Right atrium auricular region (tissue), 2 donors: ENCODE results near the gene NBAS. TPM values are rescaled to one million over a fixed set of nuclear protein-coding genes. Genes with fewer than 3 reads are reported as not detected.

ENCODE experiments used
- DNase-seq: peaks from one replicate; pipeline ENCODE4 v3.0.0-alpha.2; 2019; ENCODE audit warnings: low spot score
- H3K27ac ChIP-seq, 2 donors: fragments of 200-600 bp; sonication (generic); 1 replicate in 1 of 2; 2 replicates in 1 of 2; pipeline ENCODE4 v1.5.1; 2016 to 2019
- H3K27me3 ChIP-seq, 2 donors: fragments of 200-600 bp; sonication (generic); one replicate each; pipeline versions ENCODE4 v1.5.1 to v1.6.0; 2017 to 2019
- H3K36me3 ChIP-seq: fragments of 200-600 bp; sonication (generic); one replicate; pipeline ENCODE4 v1.5.1; 2016
- H3K4me1 ChIP-seq, 2 donors: fragments of 200-600 bp; sonication (generic); one replicate each; pipeline versions ENCODE4 v1.5.1 to v1.6.0; 2017 to 2019
- H3K4me3 ChIP-seq, 2 donors: fragments of 200-600 bp; sonication (generic); 1 replicate in 1 of 2; 2 replicates in 1 of 2; pipeline ENCODE4 v1.5.1; 2017 to 2019; ENCODE audit warnings: mild to moderate bottlenecking in 1 of 2, moderate library complexity in 1 of 2
- H3K9me3 ChIP-seq, 2 donors: fragments of 200-600 bp; sonication (generic); one replicate each; pipeline ENCODE4 v1.5.1; 2019
- total RNA-seq, 2 donors: library from RNA; depleted of rRNA; stranded (reverse); fragments of >200 nt; gene quantifications; one replicate each; pipeline ENCODE4 v1.1.0, GENCODE V29; 2016
- TF ChIP-seq, protein P1 (sequence below), 2 donors: fragments of 200-600 bp; sonication (generic); IDR thresholded peaks; one replicate each; pipeline ENCODE4 v1.5.1; 2019; ENCODE audit warnings: antibody characterized with exemption in 2 of 2

Gene NBAS
- total RNA-seq, 2 donors from 2014 or later, result 31.1 to 39.1 TPM

- no peaks in the 10 kb centered on the region for H3K36me3 ChIP-seq
- H3K4me1 ChIP-seq, result no peaks in the 10 kb centered on the region
- peaks cover 0 to 5% of the 10 kb centered on the region in 2 donors for H3K9me3 ChIP-seq
- no peak overlapping the region for H3K4me3 ChIP-seq
- H3K27ac ChIP-seq, result no peak overlapping the region
- no peak for DNase-seq
- no peaks in the 10 kb centered on the region for H3K27me3 ChIP-seq
- TF ChIP-seq, protein P1, sequence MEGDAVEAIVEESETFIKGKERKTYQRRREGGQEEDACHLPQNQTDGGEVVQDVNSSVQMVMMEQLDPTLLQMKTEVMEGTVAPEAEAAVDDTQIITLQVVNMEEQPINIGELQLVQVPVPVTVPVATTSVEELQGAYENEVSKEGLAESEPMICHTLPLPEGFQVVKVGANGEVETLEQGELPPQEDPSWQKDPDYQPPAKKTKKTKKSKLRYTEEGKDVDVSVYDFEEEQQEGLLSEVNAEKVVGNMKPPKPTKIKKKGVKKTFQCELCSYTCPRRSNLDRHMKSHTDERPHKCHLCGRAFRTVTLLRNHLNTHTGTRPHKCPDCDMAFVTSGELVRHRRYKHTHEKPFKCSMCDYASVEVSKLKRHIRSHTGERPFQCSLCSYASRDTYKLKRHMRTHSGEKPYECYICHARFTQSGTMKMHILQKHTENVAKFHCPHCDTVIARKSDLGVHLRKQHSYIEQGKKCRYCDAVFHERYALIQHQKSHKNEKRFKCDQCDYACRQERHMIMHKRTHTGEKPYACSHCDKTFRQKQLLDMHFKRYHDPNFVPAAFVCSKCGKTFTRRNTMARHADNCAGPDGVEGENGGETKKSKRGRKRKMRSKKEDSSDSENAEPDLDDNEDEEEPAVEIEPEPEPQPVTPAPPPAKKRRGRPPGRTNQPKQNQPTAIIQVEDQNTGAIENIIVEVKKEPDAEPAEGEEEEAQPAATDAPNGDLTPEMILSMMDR (IDR thresholded peaks at IDR 0.05), result no peak
Measured at GRCh38 chr2:15134957-15135356, 426.2 kb downstream of the NBAS start.

DNA sequence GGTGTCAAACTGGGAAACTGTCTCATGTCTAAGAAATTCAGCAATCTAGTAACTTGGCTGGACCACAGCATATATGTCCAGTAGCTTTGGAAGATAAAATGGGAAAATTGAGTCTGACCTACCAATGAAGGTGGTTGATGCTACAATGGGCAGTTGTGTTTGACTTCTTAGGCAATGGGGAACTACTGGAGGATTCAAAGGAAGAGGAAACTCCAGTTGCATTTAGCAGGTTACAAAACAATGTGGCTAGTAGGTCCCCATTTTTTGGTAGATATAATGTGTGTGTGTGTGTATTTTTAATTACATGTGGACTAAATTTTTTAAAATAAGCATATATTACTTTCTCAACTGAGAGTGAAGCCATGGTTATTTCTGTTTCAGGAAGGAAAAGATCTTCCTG is 427.7 kb downstream of the NBAS start:
- Histone ChIP-seq H3K4me1 (no peaks in the 10 kb centered on the region), H3K4me3 (no peak overlapping the region), H3K36me3 (no peaks in the 10 kb centered on the region), H3K27ac (no peak overlapping the region), H3K27me3 (no peaks in the 10 kb centered on the region), H3K9me3 (no peaks in the 10 kb centered on the region)
- TF ChIP-seq, protein P1 (IDR thresholded peaks at IDR 0.05), result no peak
- no peak for DNase-seq

DNA sequence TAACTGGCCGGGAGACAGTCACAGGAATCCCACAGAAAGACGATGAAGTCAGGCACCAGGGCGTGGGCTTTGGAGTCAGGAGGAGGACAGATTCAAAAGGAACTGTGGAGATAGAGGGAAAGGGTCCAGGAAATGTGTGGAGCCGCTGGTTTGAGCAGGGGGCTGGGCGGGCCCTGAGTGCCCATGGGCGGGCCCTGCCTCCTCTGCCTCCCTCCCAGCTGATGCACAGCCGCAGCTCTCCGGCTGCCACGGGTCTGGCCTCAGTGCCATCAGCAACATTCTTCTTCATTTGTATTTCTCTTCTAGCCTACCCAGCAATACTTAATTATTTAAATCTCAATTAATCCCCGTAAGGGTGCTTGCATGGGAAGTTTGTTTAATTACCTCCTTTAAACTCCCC is 432.3 kb downstream of the NBAS start:
- no peaks in the 10 kb centered on the region for H3K27me3 ChIP-seq
- no peak for DNase-seq

DNA sequence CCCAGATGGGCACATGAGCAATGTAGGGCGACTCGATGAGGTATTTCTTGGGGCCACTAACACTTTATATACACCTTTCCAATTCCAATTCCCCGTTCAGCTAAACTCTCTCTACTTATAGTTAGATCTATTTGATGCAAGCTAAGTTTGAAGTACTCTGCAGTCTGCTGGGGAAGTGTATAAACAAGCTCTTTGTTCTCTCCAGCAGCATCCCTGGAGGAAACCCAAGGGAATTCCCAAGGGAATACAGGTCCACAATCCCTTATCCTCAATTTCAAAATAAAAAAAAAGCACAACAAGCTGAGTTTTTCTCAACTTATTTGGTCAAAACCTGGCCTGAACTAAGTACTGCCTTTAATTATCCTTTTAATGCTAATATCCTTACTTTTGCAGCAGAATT is 433.3 kb downstream of the NBAS start:
- no peaks in the 10 kb centered on the region for H3K9me3 ChIP-seq
- DNase-seq, result no peak
- no peaks in the 10 kb centered on the region for H3K4me1 ChIP-seq
- H3K36me3 ChIP-seq, result no peaks in the 10 kb centered on the region
- no peak overlapping the region for H3K27ac ChIP-seq
- TF ChIP-seq, protein P1 (IDR thresholded peaks at IDR 0.05), result no peak
- H3K4me3 ChIP-seq, result no peak overlapping the region
- H3K27me3 ChIP-seq, result no peaks in the 10 kb centered on the region

More for the DNA sequence above, 432.3 kb downstream of the NBAS start:
- Histone ChIP-seq H3K4me3 (no peak overlapping the region), H3K36me3 (no peaks in the 10 kb centered on the region), H3K4me1 (no peaks in the 10 kb centered on the region), H3K9me3 (no peaks in the 10 kb centered on the region), H3K27ac (no peak overlapping the region)
- TF ChIP-seq, protein P1 (IDR thresholded peaks at IDR 0.05), result no peak

- H3K4me3 ChIP-seq, result no peak overlapping the region
- no peaks in the 10 kb centered on the region for H3K27me3 ChIP-seq
- H3K27ac ChIP-seq, result no peak overlapping the region
- no peaks in the 10 kb centered on the region for H3K9me3 ChIP-seq
- TF ChIP-seq, protein P1 (IDR thresholded peaks at IDR 0.05), result no peak
- no peaks in the 10 kb centered on the region for H3K4me1 ChIP-seq
- no peaks in the 10 kb centered on the region for H3K36me3 ChIP-seq
- DNase-seq, result no peak
Measured at GRCh38 chr2:15127301-15127700, 433.8 kb downstream of the NBAS start.

GRCh38 chr2:15126373-15126772 is 434.8 kb downstream of the NBAS start:
- Histone ChIP-seq H3K9me3 (no peaks in the 10 kb centered on the region), H3K27me3 (no peaks in the 10 kb centered on the region), H3K36me3 (no peaks in the 10 kb centered on the region), H3K27ac (no peak overlapping the region), H3K4me1 (no peaks in the 10 kb centered on the region), H3K4me3 (no peak overlapping the region)
- no peak for DNase-seq
- TF ChIP-seq, protein P1 (IDR thresholded peaks at IDR 0.05), result no peak
